HT1080 (cell line): ENCODE measurements around the gene FABP1. TPM values are rescaled to one million over a fixed set of nuclear protein-coding genes. Genes with fewer than 3 reads are reported as not detected.

ENCODE experiments used
- DNase-seq: peaks from one replicate; pipeline ENCODE4 v3.0.0-alpha.2; 2015; ENCODE audit warnings: low read depth
- total RNA-seq: library from RNA; depleted of rRNA; stranded (reverse); fragments of >200 nt; shearing (Covaris generic); gene quantifications from 2 replicates; pipeline ENCODE4 v1.2.3, GENCODE V29; 2014

Gene FABP1
- total RNA-seq, 1 experiment from 2014 or later = not detected

DNA sequence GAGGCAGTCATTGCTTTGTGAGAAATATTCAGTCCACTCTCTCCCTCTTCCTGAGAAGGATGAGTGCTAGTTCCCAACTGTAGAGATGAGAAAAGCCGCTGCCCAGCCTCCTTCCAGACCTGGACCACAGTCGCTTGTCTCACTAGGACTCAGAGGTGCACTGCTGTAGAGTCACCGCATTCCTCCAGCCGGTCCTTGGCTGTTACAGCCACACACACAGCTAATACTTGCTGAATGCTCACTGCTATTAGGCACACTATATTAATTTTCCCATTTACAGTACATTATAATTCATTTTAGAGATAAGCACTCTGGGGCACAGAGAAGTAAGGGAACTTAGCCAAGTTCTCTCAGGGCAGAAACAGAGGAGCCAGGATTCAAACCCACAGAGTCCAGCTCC lies 10.0 kb upstream of the FABP1 start:
- DNase-seq = no peak

GRCh38 chr2:88136817-88137216 lies 9.0 kb upstream of the FABP1 start:
- no peak for DNase-seq

DNA sequence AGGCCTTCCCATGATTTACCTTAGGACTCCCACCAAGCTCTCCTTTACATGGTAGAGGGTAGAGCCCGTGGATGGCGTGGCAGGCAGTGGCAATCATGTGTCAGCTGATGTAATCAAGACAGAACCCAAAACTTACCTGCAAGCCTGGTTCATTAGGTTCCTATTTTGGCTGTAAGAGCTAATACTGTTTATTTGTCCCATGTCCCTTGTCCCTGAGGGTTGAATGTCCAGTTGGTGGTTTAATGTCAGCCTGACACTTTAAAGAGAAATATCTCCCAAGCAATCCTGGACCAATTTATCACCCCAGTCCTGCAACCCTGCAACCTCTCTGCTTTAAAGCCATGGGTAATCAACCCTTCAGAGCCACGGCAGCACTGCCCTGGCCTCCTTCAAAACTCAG lies 6.0 kb upstream of the FABP1 start:
- DNase-seq = no peak

- DNase-seq = no peak
Observed at GRCh38 chr2:88131999-88132368, 4.1 kb upstream of the FABP1 start.

GRCh38 chr2:88131201-88131998 lies 3.5 kb upstream of the FABP1 start:
- no peak for DNase-seq

- no peak for DNase-seq
Observed at GRCh38 chr2:88129313-88129959, 1.6 kb upstream of the FABP1 start.

DNA sequence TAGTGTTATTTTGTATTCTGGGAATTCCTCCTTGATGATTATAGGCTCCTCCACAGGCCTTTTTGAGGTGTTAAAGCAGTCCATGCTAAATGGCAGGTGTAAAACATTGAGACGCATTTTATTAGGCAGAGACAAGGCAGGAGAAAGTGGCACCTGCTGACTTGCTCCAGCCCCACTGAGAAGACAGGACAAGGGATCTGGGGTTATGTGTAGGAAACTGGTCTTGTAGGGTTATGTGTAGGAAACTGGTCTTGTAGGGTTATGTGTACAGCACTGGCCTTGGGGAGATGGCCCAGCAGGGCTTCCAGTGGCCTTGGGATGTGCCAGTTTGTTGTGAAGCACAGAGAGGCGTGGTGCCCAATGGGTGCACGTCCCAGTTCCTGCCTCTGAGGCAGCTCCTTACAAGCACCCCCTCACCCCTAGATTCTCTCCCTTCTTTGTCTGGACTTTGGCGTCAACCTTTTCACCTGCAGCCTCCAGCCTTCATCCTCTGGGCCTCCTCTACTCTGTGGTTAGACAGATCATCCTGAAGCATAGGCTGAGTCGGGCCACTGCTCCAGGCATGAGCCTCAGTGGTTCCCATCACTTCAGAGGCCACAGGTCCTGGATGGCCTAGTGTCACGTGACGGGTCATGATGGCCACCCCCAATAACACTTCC lies 921 bp upstream of the FABP1 start:
- DNase-seq = no peak

- DNase-seq = no peak
Observed at GRCh38 chr2:88127638-88127887, 299 bp downstream of the FABP1 start.

GRCh38 chr2:88126772-88127637 lies 857 bp downstream of the FABP1 start:
- no peak for DNase-seq

- no peak for DNase-seq
Observed at GRCh38 chr2:88125924-88126771, 1.7 kb downstream of the FABP1 start.

DNA sequence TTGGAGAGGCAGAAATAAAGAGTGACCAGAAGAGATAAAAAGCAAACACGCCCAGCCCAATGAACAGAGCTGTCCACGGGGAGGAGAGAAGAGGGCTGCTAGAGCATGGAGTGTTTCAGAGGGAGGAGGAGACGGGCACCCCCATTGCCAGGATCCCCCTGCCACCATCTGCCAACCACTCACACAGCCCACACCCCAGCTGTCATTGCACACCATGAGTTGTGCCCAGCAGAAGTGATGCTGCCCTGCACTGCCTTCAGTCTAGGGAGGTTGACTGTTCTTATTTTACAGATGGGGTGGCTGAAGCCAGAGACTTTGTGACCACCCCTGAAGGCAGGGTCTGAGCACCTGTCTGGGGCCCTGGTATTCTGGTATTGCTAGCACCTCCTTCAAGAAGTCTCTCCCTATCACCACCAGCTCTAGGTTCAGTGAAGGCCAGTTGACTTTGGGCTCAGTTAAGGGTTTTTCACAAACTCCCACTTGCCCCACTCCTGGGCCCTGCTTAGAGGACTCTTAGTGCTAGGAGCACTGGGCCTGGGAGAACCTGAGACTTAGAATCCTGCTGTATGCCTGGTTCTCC lies 2.4 kb downstream of the FABP1 start:
- no peak for DNase-seq

DNA sequence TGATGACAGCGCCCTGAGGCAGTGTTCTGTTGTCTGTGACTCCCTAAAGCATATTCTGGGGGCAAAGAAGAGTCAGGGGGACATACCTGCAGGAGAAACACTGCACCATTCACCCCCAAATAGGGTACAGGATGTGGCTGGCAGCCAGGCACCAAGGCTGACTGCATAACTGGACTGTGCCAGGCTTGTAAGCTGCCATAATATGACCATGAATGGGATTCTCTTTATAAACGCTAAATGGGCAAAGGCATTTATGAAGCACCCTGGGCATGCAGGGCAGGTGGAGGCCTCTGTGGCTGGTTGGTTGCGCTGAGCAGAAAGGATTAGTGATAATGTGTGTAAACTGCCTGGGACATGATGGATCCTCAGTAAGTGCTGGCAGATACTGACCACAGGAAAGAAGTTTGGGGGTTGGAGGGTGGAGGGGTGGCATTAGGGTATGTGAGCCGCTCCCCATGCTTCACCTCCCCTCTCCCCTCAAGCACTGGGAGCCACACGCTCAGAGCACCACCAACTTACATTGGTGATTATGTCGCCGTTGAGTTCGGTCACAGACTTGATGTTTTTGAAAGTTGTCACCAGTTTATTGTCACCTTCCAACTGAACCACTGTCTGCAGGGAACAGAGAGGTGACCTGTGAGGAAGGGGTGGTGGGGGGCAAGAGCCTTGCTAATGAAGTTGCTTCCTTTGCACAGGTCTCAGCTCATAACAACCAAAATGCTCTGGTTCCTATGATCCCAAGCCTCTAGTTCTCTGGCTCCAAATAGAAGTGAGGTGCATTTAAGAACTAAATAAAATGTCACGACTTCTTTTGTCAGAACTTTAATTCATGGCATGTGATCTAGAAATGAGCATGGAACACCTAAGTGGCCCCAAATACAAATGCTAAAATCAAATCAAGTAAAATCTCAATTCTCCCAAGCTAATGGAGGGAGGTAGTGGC lies 3.6 kb downstream of the FABP1 start:
- DNase-seq = no peak

GRCh38 chr2:88123164-88123974 lies 4.5 kb downstream of the FABP1 start:
- DNase-seq = no peak

- DNase-seq = no peak
Observed at GRCh38 chr2:88122141-88122884, 5.5 kb downstream of the FABP1 start.

GRCh38 chr2:88121678-88122077 lies 6.2 kb downstream of the FABP1 start:
- no peak for DNase-seq

GRCh38 chr2:88117973-88118372 lies 9.9 kb downstream of the FABP1 start:
- DNase-seq = no peak

DNA sequence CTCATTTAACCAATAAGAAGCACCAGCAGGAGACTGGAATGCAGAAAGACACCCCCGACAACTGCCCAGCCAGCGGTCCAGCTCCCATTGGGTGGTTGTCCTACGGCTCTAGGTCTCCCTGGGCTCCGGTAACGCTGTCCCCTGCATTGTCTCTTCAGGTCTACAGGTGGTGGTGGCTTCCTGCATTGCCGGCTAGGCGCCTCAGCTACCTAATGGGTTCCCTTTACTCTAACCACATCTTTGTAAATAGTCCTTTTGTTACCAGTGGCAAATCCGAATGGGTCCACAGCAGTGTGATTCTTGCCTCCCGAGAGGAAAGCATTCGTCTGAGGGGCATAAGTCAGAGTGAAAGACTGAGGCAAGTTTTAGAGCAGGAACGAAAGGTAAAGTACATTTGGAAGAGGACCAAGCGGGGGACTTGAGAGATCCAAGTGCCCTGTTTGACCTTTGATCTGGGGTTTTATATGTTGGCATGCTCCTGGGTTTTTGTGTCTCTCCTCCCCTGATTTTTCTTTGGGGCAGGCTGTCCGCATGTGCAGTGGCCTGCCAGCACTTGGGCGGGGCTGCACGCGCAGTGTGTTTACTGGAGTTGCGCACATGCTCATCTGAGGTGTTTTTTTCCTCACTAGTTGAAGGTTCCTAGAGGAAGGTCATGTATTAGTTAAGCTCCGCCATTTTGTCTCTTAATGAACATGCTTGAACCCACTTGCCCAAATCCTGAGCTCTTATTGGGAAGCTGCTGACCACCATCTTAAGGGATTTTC lies 11.0 kb downstream of the FABP1 start:
- no peak for DNase-seq
